Calu3 (cell line): ENCODE data around the gene ADAR. TPM values are rescaled to one million over a fixed set of nuclear protein-coding genes. Genes with fewer than 3 reads are reported as not detected.

Experiments
- BruUV-seq: library from RNA; stranded (reverse); fragments of 400-500 nt; replicated peaks from 2 replicates; lab custom pipeline; 2021; lab: Mats Ljungman, UMichigan
- CTCF ChIA-PET: fragments of 300-600 bp; sonication (Branson Sonifier 250); formaldehyde crosslinking; loops from one replicate; lab custom pipeline; 2022; ENCODE audit warnings: antibody characterized with exemption; lab: Charles Lee
- DNase-seq: peaks from one replicate; pipeline ENCODE4 v3.0.0; 2022
- H3K27ac Mint-ChIP-seq: one replicate; pipeline ENCODE4 v1.8.0; 2022; ENCODE audit warnings: mixed read lengths; ENCODE audit not compliant: unreplicated experiment
- H3K27me3 Mint-ChIP-seq: one replicate; pipeline ENCODE4 v1.8.0; 2022; ENCODE audit warnings: mixed read lengths; ENCODE audit not compliant: unreplicated experiment
- H3K36me3 Mint-ChIP-seq: one replicate; pipeline ENCODE4 v1.8.0; 2022; ENCODE audit warnings: mild to moderate bottlenecking, moderate library complexity, mixed read lengths; ENCODE audit not compliant: insufficient read depth, unreplicated experiment
- H3K4me1 Mint-ChIP-seq: one replicate; pipeline ENCODE4 v1.8.0; 2022; ENCODE audit warnings: mild to moderate bottlenecking, low read depth, mixed read lengths; ENCODE audit not compliant: unreplicated experiment
- H3K4me3 Mint-ChIP-seq: one replicate; pipeline ENCODE4 v1.8.0; 2022; ENCODE audit warnings: mild to moderate bottlenecking, low read depth, moderate library complexity, mixed read lengths; ENCODE audit not compliant: unreplicated experiment
- H3K9me3 Mint-ChIP-seq: one replicate; pipeline ENCODE4 v1.8.0; 2022; ENCODE audit warnings: low read depth, mixed read lengths; ENCODE audit not compliant: unreplicated experiment
- intact Hi-C: fragments of 100-400 bp; cut with micrococcal nuclease; formaldehyde crosslinking; loops from one replicate; pipeline ENCODE4 v1.10.0; 2022; ENCODE audit not compliant: unreplicated experiment
- total RNA-seq: library from RNA; stranded (reverse); gene quantifications from 2 replicates; pipeline ENCODE4 v1.2.3, GENCODE V29; 2022
- TF ChIP-seq, protein P1 (sequence below): fragments of 200-600 bp; IDR thresholded peaks from one replicate; pipeline ENCODE4 v1.8.0; 2022; ENCODE audit warnings: antibody characterized with exemption; ENCODE audit not compliant: unreplicated experiment

The ADAR gene
- total RNA-seq, 1 experiment from 2014 or later, result 298 TPM

DNA sequence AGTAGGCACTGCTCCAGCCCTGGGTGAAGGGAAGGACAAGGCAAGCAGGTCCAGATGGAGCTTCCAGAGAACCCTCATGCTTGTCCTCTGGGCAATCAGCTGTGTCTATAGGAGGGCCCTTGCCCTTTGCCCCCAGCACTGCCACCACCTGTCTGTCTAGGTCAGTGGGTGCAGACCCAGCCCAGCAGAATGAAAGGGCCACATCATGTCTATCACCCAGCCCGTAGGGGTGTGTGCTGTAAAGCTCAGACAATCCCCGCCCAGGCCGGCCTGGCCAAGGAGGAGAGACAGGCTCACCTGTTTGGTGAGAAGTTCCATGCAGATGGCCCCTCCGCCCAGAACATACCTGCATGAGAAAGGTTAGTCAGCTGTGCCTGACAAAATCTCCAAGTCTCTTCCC is 56.5 kb downstream of the ADAR start:
- DNase-seq, result no peak
- Mint-ChIP-seq H3K4me1 (peaks cover 21% of the 10 kb centered on the region), H3K9me3 (no peaks in the 10 kb centered on the region), H3K27ac (no peak overlapping the region), H3K27me3 (no peaks in the 10 kb centered on the region), H3K4me3 (no peak overlapping the region), H3K36me3 (peaks cover 44% of the 10 kb centered on the region)
- CTCF ChIA-PET, result no interaction called here
- TF ChIP-seq, protein P1, sequence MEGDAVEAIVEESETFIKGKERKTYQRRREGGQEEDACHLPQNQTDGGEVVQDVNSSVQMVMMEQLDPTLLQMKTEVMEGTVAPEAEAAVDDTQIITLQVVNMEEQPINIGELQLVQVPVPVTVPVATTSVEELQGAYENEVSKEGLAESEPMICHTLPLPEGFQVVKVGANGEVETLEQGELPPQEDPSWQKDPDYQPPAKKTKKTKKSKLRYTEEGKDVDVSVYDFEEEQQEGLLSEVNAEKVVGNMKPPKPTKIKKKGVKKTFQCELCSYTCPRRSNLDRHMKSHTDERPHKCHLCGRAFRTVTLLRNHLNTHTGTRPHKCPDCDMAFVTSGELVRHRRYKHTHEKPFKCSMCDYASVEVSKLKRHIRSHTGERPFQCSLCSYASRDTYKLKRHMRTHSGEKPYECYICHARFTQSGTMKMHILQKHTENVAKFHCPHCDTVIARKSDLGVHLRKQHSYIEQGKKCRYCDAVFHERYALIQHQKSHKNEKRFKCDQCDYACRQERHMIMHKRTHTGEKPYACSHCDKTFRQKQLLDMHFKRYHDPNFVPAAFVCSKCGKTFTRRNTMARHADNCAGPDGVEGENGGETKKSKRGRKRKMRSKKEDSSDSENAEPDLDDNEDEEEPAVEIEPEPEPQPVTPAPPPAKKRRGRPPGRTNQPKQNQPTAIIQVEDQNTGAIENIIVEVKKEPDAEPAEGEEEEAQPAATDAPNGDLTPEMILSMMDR, result no peak
- intact Hi-C loops, result no loop called here
- BruUV-seq, result no TSS peak

DNA sequence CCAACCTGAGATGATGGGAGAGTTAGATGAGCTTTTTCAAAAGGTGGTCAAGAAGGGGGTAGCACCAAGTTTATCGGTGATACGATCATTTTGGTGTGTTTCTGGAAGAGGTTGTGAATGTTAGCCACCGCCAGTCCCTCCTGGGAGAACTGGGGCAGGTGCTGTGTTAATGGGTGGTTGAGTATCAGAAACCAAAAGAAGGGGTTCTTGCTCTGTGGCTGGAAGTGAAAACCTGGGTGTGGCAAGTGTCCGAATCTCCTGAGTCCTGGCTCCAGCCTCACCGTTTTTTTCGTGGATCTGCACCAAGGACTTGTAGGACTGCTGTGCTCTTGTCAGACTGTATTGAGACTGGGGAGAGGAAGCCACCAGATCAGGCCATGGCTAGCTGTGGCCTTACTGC is 57.3 kb downstream of the ADAR start:
- TF ChIP-seq, protein P1, result no peak
- intact Hi-C loops, result no loop called here
- Mint-ChIP-seq H3K27me3 (peaks cover 2% of the 10 kb centered on the region), H3K9me3 (no peaks in the 10 kb centered on the region), H3K4me3 (no peak overlapping the region), H3K36me3 (peaks cover 35% of the 10 kb centered on the region), H3K27ac (no peak overlapping the region), H3K4me1 (peaks cover 14% of the 10 kb centered on the region)
- no TSS peak for BruUV-seq
- DNase-seq, result no peak
- CTCF ChIA-PET, result no interaction called here

DNA sequence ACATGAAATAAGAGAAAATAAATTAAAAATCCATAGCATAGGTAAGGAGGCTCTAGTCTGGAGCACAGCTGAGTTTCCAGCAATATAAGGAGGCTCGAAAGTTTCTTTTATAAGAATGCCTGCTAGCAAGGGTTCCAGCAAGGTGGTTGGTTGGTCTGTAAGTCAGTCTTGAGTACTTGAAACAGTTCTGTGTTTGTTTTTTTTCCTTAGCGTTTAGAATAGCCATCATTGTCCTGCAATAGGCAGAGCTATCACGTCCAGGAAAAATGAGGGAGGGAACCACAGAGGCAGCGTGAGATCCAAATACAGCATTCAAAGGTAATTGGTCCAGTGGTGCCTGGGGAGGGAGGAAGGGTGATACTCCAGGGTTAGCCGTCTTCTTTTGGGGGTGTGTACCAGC is 57.9 kb downstream of the ADAR start:
- CTCF ChIA-PET, result no interaction called here
- BruUV-seq, result TSS peak; percentile 23
- Mint-ChIP-seq H3K27me3 (peaks cover 8% of the 10 kb centered on the region), H3K27ac (no peak overlapping the region), H3K36me3 (peaks cover 30% of the 10 kb centered on the region), H3K4me1 (peaks cover 14% of the 10 kb centered on the region), H3K4me3 (no peak overlapping the region), H3K9me3 (no peaks in the 10 kb centered on the region)
- TF ChIP-seq, protein P1, result no peak
- DNase-seq, result no peak
- intact Hi-C loops, result no loop called here

DNA sequence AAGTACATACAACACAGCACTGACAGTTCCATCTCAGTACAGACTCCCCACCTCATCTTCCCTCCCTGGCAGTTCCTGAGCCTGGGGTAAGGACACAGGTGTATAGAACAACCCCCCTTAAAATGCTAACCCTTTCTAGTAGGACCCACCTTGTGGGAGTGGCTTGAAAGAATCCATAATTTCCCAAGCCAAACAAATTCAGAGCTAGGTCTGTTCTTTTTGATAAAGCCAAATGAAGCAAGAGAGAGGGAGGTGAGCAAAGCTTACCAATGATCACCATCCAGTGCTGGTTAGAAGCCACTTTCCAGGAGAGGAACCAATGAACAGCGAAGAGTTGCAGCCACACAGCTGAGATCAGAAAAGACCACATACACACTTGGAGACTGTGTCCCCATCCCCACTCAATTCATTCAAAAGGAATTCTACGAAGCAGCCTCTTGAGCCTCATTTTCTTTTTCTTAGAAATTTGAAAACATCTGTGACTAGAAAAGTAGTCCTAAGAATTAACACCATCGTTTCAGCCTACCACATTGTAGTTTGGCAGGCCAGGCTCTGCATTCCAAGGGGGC is 58.7 kb downstream of the ADAR start:
- no peaks in the 10 kb centered on the region for H3K9me3 Mint-ChIP-seq
- DNase-seq, result no peak
- peaks cover 16% of the 10 kb centered on the region for H3K27me3 Mint-ChIP-seq
- H3K27ac Mint-ChIP-seq, result no peak overlapping the region
- TF ChIP-seq, protein P1, result no peak
- CTCF ChIA-PET, result no interaction called here
- intact Hi-C loops, result loop anchor here (10.0 kb wide), 1 partner anchor 354 kb away; the partner anchor contains the start of gene TPM3
- H3K4me1 Mint-ChIP-seq, result peaks cover 14% of the 10 kb centered on the region
- BruUV-seq, result no TSS peak
- no peak overlapping the region for H3K4me3 Mint-ChIP-seq
- H3K36me3 Mint-ChIP-seq, result peaks cover 25% of the 10 kb centered on the region
